HepG2 (cell line): Measurements from ENCODE around the gene PDE9A. TPM values are rescaled to one million over a fixed set of nuclear protein-coding genes. Genes with fewer than 3 reads are reported as not detected.

Experiments
- ATAC-seq: fragments of 200-7000 bp; cut with Tn5 transposase; 3 replicates; pipeline ENCODE4 v1.9.1; 2020; ENCODE audit warnings: mild to moderate bottlenecking, moderate library complexity
- BruUV-seq: library from RNA; stranded (reverse); fragments of 400-500 nt; replicated peaks from 2 replicates; lab custom pipeline; 2021; lab: Mats Ljungman, UMichigan
- CTCF ChIA-PET: fragments of 300-600 bp; formaldehyde crosslinking; extraction: SDS; loops from one replicate; lab custom pipeline; 2021; ENCODE audit warnings: low total read pairs, inconsistent platforms, low intra/inter-chr PET ratio; lab: Yijun Ruan, JAX
- POLR2A ChIA-PET: fragments of 350-600 bp; sonication (Branson Sonifier 250); formaldehyde crosslinking; loops from one replicate; lab custom pipeline; 2020; ENCODE audit warnings: antibody characterized with exemption, inconsistent platforms; lab: Yijun Ruan, JAX
- DNase-seq: peaks from one replicate; pipeline ENCODE4 v3.0.0-alpha.2; 2015; ENCODE audit warnings: low spot score
- FAIRE-seq: peaks from 3 replicates; lab custom pipeline; 2011; peaks lifted over from hg19 to GRCh38; lab: Jason Lieb, UNC
- H2AFZ ChIP-seq: one replicate; pipeline ENCODE4 v1.6.1; 2011; ENCODE audit warnings: low read length, inconsistent platforms
- H3K27ac ChIP-seq: fragments of 300-600 bp; 3 replicates; pipeline ENCODE4 v1.8.0; 2011; ENCODE audit warnings: mixed run types, mild to moderate bottlenecking, mixed read lengths, low read length, inconsistent platforms; ENCODE audit not compliant: insufficient read depth; ENCODE audit errors: extremely low read length
- H3K27me3 ChIP-seq, 2 experiments: fragments of 200-600 bp in 1 of 2; 2 replicates in 1 of 2; 3 replicates in 1 of 2; pipeline versions ENCODE4 v1.6.0 to v1.8.0; 2011; ENCODE audit warnings: low read length in 2 of 2, mild to moderate bottlenecking in 2 of 2, moderate library complexity in 2 of 2, inconsistent platforms in 1 of 2; ENCODE audit not compliant: insufficient read depth in 2 of 2, control insufficient read depth in 1 of 2
- H3K36me3 ChIP-seq, 2 experiments: fragments of 200-600 bp in 1 of 2; replicated peaks in 1 of 2; 2 replicates in 1 of 2; 3 replicates in 1 of 2; pipeline versions ENCODE4 v1.5.1 to v1.8.0; 2011; ENCODE audit warnings: low read length in 2 of 2, inconsistent platforms in 1 of 2; ENCODE audit not compliant: insufficient read depth in 2 of 2, control insufficient read depth in 1 of 2
- H3K4me1 ChIP-seq: 2 replicates; pipeline ENCODE4 v1.5.1; 2012; ENCODE audit warnings: low read length, inconsistent platforms; ENCODE audit not compliant: insufficient read depth
- H3K4me2 ChIP-seq: 2 replicates; pipeline ENCODE4 v1.6.0; 2011; ENCODE audit warnings: low read depth, low read length, inconsistent platforms
- H3K4me3 ChIP-seq, 3 experiments: fragments of 200-600 bp in 1 of 3; sonication (generic), shearing (Covaris generic) in 1 of 3; replicated peaks in 1 of 3; 2 replicates each; pipeline ENCODE4 v1.5.1; 2011 to 2016; ENCODE audit warnings: low read length in 3 of 3, inconsistent platforms in 2 of 3, low read depth in 2 of 3, mild to moderate bottlenecking in 2 of 3, control low read depth in 1 of 3, mixed read lengths in 1 of 3; ENCODE audit not compliant: insufficient read depth in 1 of 3
- H3K79me2 ChIP-seq: one replicate; pipeline ENCODE4 v1.6.1; 2011; ENCODE audit warnings: low read length, inconsistent platforms; ENCODE audit not compliant: insufficient read depth
- H3K9ac ChIP-seq: 2 replicates; pipeline ENCODE4 v1.6.0; 2011; ENCODE audit warnings: mild to moderate bottlenecking, low read depth, low read length, inconsistent platforms; ENCODE audit not compliant: insufficient read depth
- H3K9me3 ChIP-seq: 2 replicates; pipeline ENCODE4 v1.5.1; 2012; ENCODE audit warnings: mild to moderate bottlenecking, low read length
- H4K20me1 ChIP-seq: 2 replicates; pipeline ENCODE4 v1.6.0; 2011; ENCODE audit warnings: inconsistent platforms, mild to moderate bottlenecking, low read length, moderate library complexity; ENCODE audit not compliant: insufficient read depth
- RBM39 ChIP-seq: fragments of 200-400 bp; formaldehyde crosslinking; IDR thresholded peaks from one replicate; pipeline ENCODE4 v1.6.1; 2018; ENCODE audit warnings: antibody characterized with exemption, mild to moderate bottlenecking, low read depth, low read length; ENCODE audit not compliant: poor library complexity, severe bottlenecking
- SP1 ChIP-seq, 2 experiments: fragments of 450-650 bp in 1 of 2; sonication (generic) in 1 of 2; formaldehyde crosslinking in 1 of 2; IDR thresholded peaks; 2 replicates each; pipeline versions ENCODE4 v1.4.0 to v1.6.1; 2016 to 2020; ENCODE audit warnings: missing genetic modification reagents in 1 of 2
- TP53 ChIP-seq: sonication (generic); formaldehyde crosslinking; conservative IDR thresholded peaks from 2 replicates; pipeline ENCODE4 v1.4.0; 2020; ENCODE audit warnings: missing genetic modification reagents
- whole genome bisulfite sequencing: methylation state at CpG from one replicate; pipeline ENCODE4 v1.1.6; 2017; ENCODE audit warnings: low lambda C conversion rate; 5-methylcytosine and 5-hydroxymethylcytosine counted together
- in situ Hi-C: cut with HindIII; loops from 2 replicates; pipeline ENCODE4 v1.10.0; 2017; ENCODE audit warnings: low pct_unique_long_range_greater_than_20kb; ENCODE audit not compliant: extremely low pct_ligation_motif_present
- intact Hi-C: fragments of 100-400 bp; cut with micrococcal nuclease; formaldehyde crosslinking; loops from one replicate; pipeline ENCODE4 v1.10.0; 2022; ENCODE audit not compliant: unreplicated experiment
- polyA plus RNA-seq, 8 experiments: library from polyadenylated mRNA; depleted of rRNA in 3 of 8; stranded (reverse) in 7 of 8; unstranded in 1 of 8; fragments of >200 nt; fragmentation: Illumina TruSeq in 4 of 8; extraction: Trizol in 4 of 8; gene quantifications; 2 replicates each; pipeline versions ENCODE4 v1.2.1 to v1.2.3, GENCODE V29; 2011 to 2016; ENCODE audit warnings: low read depth in 4 of 8, missing spikeins in 1 of 8, mixed read lengths in 1 of 8; ENCODE audit not compliant: insufficient read depth in 1 of 8
- total RNA-seq, 5 experiments: library from RNA; depleted of rRNA; stranded (reverse); fragments of >200 nt; fragmentation: Illumina TruSeq; extraction: Trizol; gene quantifications; 2 replicates each; pipeline ENCODE4 v1.2.3, GENCODE V29; 2016; ENCODE audit warnings: low read depth in 1 of 5
- TF ChIP-seq, protein P1 (sequence below): sonication (generic); formaldehyde crosslinking; IDR thresholded peaks from 2 replicates; pipeline ENCODE4 v1.5.1; 2020; ENCODE audit warnings: mild to moderate bottlenecking, missing genetic modification reagents, moderate library complexity

PDE9A gene
- total and polyA plus RNA-seq, 2 of the 13 experiments (the other 11 are each of a cell fraction or from before 2014, with no cell fraction given) = 4.6 to 19.7 TPM

DNA sequence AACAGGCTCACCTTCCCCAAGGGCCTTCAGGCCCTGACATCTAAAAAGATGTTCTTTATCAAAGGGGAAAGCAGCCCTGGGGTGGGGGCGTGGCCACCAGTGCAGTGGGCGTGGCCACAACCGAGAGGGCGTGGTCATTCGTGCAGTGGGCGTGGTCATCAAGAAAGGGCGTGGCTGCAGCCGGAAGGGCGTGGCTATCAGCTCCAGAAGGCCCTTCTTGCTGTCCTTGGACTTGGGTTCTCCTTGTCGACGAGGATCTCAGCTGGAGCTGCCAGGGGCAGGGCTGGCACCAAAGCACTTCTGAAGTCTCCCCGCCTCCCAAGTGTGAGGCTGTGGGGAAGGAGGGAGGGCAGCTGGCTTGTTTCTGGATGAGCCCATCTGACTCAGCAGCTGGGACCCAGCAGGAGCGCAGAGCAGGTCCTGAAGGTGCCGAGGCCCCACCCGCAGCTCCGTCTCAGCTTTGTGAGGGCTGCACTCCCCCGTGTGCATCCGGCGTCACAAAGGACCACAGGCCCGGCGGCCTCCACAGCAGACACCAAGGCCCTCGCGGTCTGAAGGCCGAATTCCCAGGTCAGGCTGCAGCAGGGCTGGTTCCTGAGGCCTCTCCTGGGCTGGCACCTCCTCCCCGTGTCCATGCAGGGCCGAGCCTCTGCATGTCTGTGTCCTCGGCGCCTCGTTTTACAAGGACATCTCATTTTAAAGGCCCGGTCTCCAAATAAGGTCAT lies 12.8 kb downstream of the PDE9A start:
- TF ChIP-seq TP53 (CRISPR knock-in tag) (no peak), SP1 (IDR thresholded peaks at IDR 0.05) (no peak), SP1 (CRISPR knock-in tag; IDR thresholded peaks at IDR 0.05) (peak; percentile 68), RBM39 (peak; percentile 36)
- TF ChIP-seq, protein P1, sequence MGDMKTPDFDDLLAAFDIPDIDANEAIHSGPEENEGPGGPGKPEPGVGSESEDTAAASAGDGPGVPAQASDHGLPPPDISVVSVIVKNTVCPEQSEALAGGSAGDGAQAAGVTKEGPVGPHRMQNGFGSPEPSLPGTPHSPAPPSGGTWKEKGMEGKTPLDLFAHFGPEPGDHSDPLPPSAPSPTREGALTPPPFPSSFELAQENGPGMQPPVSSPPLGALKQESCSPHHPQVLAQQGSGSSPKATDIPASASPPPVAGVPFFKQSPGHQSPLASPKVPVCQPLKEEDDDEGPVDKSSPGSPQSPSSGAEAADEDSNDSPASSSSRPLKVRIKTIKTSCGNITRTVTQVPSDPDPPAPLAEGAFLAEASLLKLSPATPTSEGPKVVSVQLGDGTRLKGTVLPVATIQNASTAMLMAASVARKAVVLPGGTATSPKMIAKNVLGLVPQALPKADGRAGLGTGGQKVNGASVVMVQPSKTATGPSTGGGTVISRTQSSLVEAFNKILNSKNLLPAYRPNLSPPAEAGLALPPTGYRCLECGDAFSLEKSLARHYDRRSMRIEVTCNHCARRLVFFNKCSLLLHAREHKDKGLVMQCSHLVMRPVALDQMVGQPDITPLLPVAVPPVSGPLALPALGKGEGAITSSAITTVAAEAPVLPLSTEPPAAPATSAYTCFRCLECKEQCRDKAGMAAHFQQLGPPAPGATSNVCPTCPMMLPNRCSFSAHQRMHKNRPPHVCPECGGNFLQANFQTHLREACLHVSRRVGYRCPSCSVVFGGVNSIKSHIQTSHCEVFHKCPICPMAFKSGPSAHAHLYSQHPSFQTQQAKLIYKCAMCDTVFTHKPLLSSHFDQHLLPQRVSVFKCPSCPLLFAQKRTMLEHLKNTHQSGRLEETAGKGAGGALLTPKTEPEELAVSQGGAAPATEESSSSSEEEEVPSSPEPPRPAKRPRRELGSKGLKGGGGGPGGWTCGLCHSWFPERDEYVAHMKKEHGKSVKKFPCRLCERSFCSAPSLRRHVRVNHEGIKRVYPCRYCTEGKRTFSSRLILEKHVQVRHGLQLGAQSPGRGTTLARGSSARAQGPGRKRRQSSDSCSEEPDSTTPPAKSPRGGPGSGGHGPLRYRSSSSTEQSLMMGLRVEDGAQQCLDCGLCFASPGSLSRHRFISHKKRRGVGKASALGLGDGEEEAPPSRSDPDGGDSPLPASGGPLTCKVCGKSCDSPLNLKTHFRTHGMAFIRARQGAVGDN (CRISPR knock-in tag) = peak; percentile 17; the same call in 1 of the 2 replicates
- TF ChIP-seq, all 625 proteins: peak for 3
- no peak for DNase-seq
- intact Hi-C loops = no loop called here
- no peak overlapping the region for H3K27ac ChIP-seq
- no peaks in the 10 kb centered on the region for H3K9me3 ChIP-seq
- H3K9ac ChIP-seq = no peak overlapping the region
- H3K79me2 ChIP-seq = no peaks in the 10 kb centered on the region
- H3K4me2 ChIP-seq = no peak overlapping the region
- no TSS peak for BruUV-seq
- peaks cover 7 to 8% of the 10 kb centered on the region in 2 experiments; a peak in 3 of 5 replicates for H3K36me3 ChIP-seq
- 68% methylated on average over 18 of the region's 30 CpGs for WGBS
- H3K4me1 ChIP-seq = peaks cover 14% of the 10 kb centered on the region
- H3K27me3 ChIP-seq = no peaks in the 10 kb centered on the region; a peak in 1 of 5 replicates
- no peak overlapping the region for H3K4me3 ChIP-seq
- no peak for ATAC-seq
- peaks cover 12% of the 10 kb centered on the region; the same call in 1 of the 2 replicates for H4K20me1 ChIP-seq
- in situ Hi-C loops = loop anchor here (25.0 kb wide), 1 partner anchor 96 kb away; no protein-coding TSS in a partner anchor
- ChIA-PET CTCF (no interaction called here), POLR2A (no interaction called here)
- H2AFZ ChIP-seq = no peak overlapping the region
- FAIRE-seq = no peak
